Epidermal melanocyte (primary cell): Measurements from ENCODE around the gene RGS7.
"Not testable (repeated sequence)": the region's sequence is repeated elsewhere in the genome, so short reads cannot be mapped to it uniquely, and the experiment has no call there.

Source experiments
- DNase-seq: peaks from one replicate; pipeline ENCODE4 v3.0.0; 2011; ENCODE audit warnings: low spot score; ENCODE audit not compliant: insufficient read length

RGS7 gene

DNA sequence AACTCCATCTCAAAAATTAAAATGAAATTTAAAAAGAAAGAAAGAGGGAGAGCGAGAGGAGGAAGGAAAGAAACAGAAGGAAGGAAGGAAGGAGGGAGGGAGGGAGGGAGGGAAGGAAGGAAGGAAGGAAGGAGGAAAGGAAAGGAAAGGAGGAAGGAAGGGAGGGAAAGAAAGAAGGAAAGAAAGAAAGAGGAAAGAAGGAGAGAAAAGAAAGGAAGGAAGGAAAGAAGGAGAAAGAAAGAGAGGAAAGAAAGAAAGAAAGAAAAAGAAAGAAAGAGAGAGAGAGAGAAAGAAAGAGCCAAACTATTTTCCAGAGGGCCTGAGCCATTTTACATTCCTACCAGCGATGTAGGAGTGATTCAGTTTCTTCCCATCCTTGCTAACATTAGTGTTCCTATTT, 364.0 kb downstream of the RGS7 start:
- DNase-seq: no peak

DNA sequence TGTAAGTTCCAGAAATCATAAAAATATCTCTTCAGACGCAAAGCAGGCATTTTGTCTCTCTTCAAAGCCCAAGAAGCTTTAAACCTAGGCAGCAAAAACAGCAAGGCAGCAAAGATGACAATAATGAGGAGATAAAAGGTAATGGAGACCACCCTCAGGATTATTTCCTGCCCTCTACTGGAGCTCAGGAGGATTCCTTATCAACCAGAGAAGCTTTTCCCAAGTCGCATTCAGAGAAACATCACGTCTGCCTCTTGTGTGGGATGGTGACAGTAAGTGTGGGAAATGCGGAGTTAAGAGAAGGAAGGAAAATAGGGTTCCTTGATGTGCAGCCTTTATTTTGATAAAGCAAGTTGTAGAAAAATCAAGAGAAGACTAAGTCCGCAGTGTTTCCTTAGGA, 365.8 kb downstream of the RGS7 start:
- no peak for DNase-seq

DNA sequence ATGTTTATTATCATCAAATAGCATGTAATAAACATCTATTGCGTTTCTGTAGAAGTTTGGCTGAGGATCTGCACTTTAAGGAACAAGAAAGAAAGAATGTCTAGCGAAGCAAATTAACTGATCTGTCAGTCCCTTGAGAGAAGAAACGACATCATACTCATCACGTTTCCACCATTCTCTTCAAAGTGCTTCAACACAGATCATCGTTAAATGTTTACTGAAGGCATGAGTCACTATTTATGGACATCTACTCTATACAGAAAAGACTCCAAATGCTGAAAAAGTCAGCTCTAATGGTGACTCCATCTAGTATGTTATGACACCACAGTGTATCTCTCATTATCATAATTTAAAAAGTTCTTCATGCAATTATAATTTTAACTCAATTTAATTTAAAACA, 369.1 kb downstream of the RGS7 start:
- no peak for DNase-seq

DNA sequence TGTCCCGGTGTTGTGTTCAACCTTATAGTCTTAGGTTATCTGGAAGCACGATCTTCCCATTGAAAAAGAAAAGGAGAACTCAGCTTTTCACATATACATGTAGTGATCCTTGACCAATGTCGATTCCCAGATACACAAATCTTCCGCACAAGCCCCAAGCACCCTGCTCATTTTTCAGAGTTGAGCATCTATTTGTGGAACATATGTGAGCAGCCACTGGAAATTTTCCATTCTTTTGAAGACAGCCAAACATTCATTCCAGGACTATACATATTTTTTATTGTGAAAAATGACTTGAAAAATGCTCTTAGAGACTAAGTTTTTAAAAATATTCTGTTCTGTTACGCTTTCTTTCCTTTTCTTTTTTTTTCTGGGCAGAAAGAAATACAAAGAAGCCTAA, 371.9 kb downstream of the RGS7 start:
- no peak for DNase-seq

DNA sequence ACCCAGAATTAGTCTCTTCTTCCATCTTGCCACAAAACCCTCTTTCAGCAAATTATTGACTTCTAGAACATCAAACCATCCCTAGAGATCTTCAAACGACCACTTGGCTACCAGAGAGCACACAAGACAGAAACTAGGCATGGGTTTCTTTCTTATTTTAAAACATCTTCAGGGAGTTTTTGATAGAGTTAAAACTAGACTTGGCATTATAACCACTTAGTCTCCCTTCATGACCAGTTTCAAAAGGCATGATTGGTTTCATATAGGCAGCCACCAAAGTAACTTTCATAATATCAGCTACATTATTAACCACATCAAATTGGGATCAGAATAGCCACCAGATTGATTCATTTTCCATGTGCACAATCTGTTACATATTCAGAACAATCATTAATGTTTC, 376.7 kb downstream of the RGS7 start:
- DNase-seq: no peak

DNA sequence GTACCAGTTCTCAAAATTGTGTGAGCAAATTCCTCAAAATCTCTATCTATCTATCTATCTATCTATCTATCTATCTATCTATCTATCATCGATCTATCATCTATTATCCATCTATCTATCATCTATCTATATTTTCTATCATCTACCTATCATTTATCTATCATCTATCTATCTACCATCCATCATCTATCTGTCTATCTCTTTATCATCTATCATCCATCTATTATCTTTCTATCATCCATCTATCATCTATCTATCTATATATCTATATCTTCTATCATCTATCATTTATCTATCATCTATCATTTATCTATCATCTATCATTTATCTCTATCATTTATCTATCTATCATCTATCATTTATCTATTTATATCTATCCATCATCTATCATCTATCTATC, 380.3 kb downstream of the RGS7 start:
- no peak for DNase-seq

DNA sequence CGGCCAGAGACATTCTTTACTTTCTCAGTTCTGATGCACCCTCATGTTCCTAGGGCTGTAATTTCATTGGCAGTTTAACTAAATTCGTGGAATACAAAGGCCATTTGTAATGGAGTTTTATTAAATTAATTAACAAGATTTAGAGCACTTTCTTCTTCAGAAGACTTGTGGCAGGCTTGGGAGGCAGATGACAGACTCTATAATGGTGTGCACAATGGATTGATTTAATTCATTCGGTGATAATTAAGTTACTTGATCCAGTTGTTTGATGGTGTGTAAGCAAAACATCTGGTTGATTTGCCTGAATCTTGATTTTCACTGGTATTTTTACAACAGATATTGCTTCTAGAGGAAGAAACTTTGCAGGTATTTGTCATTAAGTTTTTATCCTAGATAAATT, 383.1 kb downstream of the RGS7 start:
- DNase-seq: no peak

DNA sequence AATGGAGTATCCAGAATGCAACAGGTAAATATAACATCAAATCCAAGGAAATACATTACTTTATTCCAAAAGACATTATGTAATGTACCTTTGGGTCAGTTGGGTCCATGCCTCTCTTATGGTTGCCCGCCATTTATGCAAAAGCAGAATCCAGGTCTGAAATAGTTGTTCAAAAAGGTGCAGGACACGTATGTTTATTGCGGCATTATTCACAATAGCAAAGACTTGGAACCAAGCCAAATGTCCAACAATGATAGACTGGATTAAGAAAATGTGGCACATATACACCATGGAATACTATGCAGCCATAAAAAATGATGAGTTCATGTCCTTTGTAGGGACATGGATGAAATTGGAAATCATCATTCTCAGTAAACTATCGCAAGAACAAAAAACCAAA, 384.9 kb downstream of the RGS7 start:
- DNase-seq: not testable (repeated sequence)

DNA sequence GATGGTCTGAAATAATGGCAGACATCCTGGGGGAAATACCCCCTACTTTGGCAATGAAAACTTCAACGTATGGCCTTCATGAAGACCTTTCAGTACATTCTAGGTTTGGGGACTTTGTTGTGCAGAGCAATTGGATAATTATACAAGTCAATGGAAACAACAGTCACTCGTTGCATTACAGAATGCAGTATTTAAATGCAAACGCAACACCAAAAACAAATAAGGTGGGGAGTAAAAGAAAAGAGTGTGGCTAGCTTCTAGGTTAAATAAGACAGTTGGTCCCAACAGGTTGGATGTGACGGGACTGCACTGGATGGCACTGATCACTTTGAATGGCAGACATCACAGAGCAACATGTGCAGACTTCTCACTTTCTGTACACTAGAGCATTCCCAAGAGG, 386.8 kb downstream of the RGS7 start:
- DNase-seq: no peak

DNA sequence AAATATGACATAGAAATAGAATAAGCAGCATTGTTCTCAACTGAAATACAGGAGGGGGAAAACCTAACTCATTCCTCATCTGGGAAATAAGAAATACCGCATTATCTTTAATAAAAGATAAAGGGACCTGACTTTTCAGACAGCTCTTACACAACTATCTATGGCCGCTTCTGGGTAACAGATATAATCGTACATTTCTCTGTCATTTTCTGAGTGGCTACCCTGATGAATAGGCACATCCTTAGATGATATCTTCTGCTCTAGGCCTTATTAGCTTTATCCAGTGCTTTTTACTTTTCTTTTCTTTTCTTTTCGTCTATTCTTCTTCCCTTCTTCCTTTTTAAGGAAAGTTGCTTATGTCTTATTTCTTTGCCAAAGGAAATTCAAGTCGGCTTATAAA, 388.1 kb downstream of the RGS7 start:
- no peak for DNase-seq

DNA sequence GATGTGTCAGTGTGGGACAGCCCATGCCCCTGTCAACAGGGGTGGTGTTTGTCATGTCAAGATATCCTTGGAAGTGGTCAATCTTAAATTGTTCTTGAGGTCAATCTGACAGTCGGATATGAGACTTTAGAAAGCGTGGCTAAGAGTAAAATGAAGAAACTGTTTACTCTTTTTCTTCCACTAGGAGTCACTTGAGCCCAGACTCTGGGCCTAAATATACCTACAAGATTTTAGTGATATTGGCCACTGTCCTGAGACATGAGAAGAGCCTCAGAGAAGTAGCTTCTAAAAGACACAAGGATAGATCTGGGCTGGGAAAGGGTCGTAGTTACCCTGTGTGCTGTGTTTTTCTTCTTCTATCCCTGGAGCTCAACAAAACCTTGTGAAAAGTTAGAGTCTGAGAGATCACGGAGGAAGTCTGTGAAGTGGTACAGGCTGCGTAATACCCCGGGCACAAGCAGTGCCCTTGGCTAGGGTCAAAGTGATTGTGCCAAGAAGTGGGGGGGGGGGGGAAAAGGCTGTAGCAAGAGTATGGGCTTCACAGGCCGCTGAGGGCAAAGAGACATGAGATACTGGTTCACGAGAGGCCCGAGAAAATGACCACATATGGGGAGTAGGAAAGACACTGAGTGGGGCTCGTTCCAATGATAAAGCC, 389.8 kb downstream of the RGS7 start:
- DNase-seq: no peak

DNA sequence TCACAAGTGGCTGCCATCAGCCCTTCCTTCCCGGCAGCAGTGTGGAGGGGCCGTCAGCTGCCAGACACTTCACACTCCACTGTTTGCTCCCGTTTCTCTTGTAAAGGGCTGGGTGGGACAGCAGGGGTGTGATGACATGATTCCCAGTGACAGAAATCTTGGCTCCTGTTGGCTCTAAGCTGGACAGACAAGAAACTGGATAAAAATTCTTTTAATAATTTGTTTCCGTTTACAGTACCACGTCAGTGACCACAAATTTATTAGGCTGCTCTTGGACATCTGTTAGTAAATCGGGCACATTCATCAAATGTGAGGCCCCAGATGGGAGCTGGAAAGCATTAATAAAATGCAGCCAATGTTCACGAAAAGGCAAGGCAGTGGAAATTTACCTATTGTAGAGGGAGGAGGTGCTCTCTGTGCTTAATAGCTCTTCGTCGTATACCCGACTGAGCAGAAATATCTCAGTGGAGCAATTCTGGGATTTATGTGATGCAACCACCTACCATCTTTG, 391.4 kb downstream of the RGS7 start:
- DNase-seq: no peak

DNA sequence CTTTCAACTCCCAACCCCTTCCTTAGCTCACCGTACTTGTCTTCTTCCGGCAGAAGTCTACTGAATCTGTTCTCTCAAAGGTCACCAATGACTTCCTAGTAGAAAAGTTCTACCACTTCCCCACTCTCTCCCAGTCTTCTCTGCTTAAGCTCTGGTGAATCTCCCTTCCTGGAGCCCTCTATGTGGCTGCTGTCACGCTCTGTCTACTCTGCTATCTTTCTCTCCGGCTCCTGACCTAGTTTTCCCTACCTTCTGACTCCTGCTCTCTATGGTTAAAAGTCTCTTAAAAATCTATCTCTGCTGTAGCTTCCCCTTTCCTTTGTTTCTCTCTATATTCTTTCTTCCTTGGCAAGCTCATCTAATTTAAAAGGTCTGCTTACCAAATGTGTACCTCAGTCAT, 394.9 kb downstream of the RGS7 start:
- no peak for DNase-seq

DNA sequence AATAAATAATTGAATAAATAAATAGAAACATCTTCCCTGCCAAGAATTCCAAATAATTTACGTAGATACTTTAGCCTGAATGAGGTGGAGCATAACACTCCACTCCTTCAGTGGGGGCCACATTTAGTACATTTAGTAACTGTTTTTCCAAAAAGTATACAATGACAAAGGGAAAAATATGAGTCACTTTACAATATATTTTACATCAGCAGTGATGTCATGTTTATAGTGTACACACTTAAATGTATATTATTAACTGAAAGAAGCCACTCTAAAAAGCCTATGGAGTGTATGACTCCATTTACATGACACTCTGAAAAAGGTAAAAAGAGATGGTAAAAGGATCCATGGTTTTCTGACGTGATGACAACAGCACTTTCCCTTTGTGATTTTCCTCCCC, 400.6 kb downstream of the RGS7 start:
- DNase-seq: no peak

DNA sequence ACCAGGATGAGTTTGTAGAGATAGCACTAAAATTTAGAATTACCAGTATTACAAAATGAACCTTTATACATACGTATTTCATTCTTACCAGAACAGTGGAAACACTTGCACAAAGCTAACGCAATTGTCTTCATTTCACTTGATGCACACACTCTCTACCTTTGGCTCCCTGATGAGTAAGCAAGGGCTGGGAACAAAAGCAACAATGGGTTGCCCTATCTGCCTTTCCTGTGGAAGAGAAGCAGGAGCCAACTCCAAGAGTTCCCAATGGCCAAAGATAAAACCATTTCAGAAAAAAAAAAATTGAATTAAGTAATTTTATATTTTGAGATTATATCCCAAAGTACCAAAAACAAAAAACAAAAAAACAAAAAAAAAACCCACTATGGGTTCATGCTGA, 401.0 kb downstream of the RGS7 start:
- DNase-seq: no peak

DNA sequence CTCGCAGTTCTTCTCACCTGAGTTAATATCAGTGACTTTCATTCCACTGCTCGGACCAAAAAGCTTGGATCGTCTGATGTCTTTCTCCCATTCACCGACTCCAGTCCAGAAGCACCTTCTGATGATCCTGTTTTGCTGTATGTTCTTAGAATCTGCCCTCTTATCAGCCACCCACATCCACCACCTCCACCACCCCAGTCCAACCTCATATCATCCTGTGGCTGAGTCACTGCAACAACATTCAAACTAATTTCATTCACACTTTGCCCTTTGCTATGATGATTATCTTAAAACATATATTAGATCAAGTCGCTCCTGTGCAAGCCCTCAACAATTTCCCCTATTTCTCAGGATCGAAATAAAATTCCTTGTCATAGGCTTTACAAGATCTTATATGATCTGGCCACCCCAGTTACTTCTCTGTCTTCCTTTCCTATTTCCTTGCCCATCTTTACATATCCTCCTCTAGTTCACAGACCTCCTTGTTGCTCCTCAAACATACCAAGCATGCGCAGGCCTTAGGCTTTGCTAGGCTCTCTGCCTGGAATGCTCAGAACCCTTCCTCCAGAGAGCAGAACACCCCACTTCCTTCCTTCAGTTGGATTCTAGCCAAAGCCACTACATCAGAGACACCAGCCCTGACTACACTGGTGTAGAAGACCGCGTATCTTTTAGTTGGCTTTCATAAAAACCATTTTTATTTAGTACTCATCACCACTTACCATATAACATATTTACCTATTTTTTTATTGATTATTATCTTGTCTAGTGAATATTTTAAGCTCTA, 409.4 kb downstream of the RGS7 start:
- no peak for DNase-seq

DNA sequence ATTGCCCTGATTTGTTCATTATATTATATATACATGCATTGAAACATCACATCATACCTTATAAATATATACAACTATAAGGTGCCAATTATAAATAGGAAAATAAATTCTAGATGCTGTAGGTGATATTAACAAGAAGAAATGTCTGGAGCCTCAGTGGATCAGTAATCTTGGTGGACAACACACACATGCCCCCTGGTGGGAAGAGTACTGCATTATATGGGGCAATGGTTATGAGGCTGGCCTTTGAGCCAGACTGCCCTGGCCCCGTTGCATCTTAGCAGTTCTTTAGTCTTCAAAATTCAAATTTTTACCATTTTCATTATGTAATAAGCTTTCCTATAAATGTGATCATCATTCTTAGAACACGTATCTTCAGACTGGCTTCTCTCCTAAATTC, 410.1 kb downstream of the RGS7 start:
- DNase-seq: no peak

DNA sequence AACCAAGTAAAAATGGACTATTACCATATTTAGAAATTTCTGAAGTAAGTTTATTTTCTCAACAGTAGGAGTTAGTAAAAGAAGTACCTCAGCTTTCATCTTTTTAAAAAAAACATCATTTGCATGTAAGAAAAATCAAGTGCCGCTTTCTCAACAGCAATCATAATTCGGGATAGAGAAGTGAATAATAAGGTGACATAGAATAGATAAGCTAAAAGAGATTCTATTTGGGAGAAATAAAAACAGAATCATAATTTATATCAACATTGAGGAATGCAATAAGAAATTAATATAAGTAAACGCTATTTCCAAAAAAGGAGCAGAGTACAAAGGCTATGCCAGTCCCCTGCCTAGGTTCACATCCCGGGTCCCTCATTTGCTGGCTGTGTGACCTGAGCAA, 414.1 kb downstream of the RGS7 start:
- no peak for DNase-seq

DNA sequence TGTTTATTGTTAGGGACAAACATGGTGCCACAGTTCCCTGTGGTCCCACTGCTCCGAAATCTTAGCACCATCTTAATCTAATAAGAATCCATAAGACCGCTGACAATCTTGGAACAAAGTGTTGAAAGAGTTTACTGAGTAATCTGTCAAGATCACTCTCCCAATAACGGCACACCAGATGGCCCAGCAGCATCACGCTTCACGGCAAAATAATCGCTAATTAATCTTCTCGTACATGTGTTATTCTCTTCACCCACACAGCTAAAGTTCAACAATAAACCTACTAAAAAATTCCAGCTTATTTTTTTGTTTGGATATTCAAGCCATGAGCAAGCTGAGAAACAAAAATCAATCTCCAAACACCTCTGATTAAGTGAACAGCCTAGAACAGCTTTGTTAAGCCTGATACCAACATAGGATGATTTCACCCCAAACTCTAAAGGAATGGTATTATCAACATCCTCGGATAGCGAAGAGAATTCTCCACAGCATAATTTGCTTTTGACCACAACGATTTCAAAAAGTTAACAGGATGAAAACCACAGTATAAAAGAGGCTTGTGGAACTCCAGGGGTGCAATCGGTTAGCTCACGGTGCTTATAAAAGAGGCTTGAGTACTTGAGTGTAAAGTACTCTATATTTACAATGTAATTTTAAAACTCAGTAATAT, 415.2 kb downstream of the RGS7 start:
- no peak for DNase-seq

DNA sequence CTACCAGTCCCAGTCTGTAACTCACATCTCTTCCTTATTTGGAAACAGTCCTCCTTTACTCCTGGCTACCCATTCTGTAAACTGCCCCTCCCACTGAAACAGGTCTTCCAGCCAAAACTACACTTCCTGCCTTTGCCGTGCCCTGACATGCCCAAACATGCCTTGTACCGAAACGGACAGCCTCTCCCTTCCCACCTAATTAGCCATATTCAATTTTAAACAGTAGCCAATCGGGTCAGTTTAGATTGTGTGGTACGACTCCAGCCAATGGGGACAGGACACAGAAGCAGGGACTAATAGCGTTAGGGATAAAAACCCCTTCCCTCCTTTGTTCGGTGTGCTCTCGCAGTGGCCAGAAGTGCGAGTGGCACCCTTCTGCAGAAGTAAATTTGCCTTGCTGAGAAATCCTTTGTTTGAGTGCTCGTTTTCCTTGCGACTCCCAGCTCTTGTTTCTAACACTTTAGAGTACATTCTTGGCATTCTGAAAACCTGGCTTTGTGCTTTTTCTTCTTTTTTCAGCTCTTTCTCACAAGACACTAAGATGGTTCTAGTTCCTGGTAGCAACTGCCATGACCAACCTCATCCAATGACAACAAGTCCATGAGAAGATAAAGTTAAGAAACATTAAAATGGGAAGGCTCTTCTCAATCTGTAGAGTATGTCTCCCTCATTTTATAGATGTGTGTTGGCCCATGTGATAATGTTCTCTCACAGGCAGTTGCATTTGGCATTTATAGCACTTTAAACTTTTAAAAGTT, 419.9 kb downstream of the RGS7 start:
- DNase-seq: no peak

DNA sequence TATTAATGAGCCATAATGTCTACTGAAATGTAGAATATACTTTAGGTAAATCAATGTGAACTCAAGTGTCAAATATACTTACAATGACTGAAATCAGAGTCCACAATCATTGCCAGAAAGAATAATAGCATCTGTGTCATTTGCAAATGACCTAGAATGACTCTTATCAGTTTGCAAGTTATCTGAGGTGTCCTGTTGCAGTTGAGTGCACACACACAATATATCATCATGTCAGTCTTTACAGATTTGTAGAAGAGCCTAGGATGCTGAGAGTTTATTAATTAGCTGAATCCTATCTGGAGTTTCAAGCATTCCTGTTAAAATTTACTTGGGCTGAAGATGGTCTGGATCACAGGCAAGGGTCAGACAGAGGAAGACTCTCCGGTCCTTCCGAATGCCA, 421.1 kb downstream of the RGS7 start:
- no peak for DNase-seq

DNA sequence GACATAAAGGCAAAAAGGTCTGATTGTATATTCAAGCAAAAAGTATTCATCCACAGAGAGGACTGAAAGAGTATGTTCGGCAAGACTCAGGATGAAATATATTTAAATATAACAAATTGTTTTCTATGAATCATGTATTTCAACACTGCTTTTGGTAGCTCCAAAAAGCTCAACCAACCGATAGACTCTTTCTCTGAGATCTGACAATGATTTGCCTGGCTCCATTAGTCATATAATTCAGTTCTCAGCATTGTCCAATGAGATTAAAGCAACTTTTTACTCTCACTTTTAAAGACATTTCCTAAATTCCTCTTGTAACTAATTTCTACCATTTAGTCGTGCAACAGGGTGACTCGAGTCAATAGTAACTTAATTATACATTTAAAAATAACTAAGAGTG, 426.0 kb downstream of the RGS7 start:
- no peak for DNase-seq
